Measurements from ENCODE around the gene NCOA4. TPM values are rescaled to one million over a fixed set of nuclear protein-coding genes. Genes with fewer than 3 reads are reported as not detected.

The NCOA4 gene
- total and polyA plus RNA-seq, 2 donors (not counting 3 experiments of a cell fraction or from before 2014, with no cell fraction given): 62.1 to 127 TPM

DNA sequence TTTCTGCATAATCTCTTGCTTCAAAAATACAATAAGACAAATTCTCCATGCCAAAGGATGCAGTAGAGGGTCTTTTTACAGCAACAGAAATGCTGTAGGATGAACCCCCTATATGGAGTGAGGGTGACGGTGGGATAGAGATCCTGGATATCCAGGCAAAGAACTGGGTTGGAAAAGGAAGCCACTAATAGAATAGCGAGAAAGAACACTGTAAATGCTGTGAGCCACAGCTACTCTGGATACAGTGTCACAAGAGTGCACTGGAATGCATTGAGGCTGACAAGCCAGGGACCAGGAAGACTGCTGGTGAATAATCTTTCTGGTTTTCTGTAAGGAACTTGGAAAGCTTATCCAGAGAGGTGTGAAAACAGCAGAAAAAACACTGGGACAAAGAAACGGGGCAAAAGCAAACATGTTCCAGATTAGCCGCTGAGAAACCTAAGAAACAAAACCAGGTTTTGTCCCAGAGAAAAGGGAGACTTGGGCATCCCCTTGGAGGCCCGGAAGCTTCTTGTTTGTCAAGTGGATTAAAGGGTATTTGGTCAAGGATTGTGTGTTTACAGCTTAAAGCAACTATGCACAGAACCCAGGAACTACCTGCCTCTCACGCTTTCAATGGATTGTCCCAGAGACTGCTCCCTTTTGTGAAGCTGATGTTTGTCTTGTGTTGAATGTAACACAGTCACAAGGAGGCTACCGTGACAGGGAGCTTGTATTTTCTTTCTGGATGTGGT, 21.8 kb upstream of the NCOA4 start:
- dilution Hi-C loops (cut with MboI; ENCODE audit: extremely low pct_ligation_motif_present, low sequenced_read_pairs) (no loop called here), intact Hi-C loops (cut with micrococcal nuclease) (no loop called here)
- Histone ChIP-seq H2AFZ (ENCODE audit: low read depth, low read length) (no peak overlapping the region), H4K20me1 (replicated peaks; ENCODE audit: control insufficient read depth, extremely low read depth, insufficient read depth, low read length) (no peaks in the 10 kb centered on the region), H3K9me3 (replicated peaks; ENCODE audit: control insufficient read depth, insufficient read depth, low read length) (no peaks in the 10 kb centered on the region), H3K4me3 (replicated peaks in 1 of 3; ENCODE audit: insufficient read depth in 1 of 3, low read depth in 1 of 3, low read length in 3 of 3) (no peak overlapping the region), H3K27me3 (ENCODE audit: control insufficient read depth in 2 of 2, insufficient read depth in 2 of 2, low read length in 2 of 2) (peaks cover 0 to 3% of the 10 kb centered on the region in 2 experiments), H3K79me2 (ENCODE audit: control insufficient read depth, insufficient read depth, low read length) (no peaks in the 10 kb centered on the region), H3K9me1 (replicated peaks; ENCODE audit: control insufficient read depth, extremely low read depth, insufficient read depth, low read length) (no peaks in the 10 kb centered on the region), H3K9ac (replicated peaks; ENCODE audit: extremely low read depth, insufficient read depth, low read length) (no peak overlapping the region), H3K36me3 (ENCODE audit: control insufficient read depth in 2 of 2, extremely low read depth in 1 of 2, insufficient read depth in 2 of 2, low read length in 2 of 2) (no peaks in the 10 kb centered on the region), H3K27ac (ENCODE audit: insufficient read depth, low read depth, low read length) (no peak overlapping the region), H3K4me1 (ENCODE audit: control insufficient read depth, extremely low read depth, insufficient read depth, low read length) (no peaks in the 10 kb centered on the region), H3K4me2 (ENCODE audit: insufficient read depth, low read length) (no peak overlapping the region)
- TF ChIP-seq EZH2 (IDR thresholded peaks at IDR 0.05; ENCODE audit: borderline replicate concordance, low read depth, low read length, severe bottlenecking) (no peak), FOS (IDR thresholded peaks at IDR 0.05; ENCODE audit: borderline replicate concordance, insufficient read depth, low read length) (no peak), GATA2 (IDR thresholded peaks at IDR 0.05; ENCODE audit: insufficient read depth, insufficient read length, low read depth, low read length) (no peak), POLR2AphosphoS5 (IDR thresholded peaks at IDR 0.05; ENCODE audit: insufficient read depth, low read depth, low read length) (no peak), POLR2A (IDR thresholded peaks at IDR 0.05; ENCODE audit: low read depth, low read length) (no peak), JUN (IDR thresholded peaks at IDR 0.05; ENCODE audit: borderline replicate concordance, insufficient read depth, insufficient read length, low read depth) (no peak), MYC (IDR thresholded peaks at IDR 0.05; ENCODE audit: low read depth, low read length) (no peak)
- TF ChIP-seq, protein P1, sequence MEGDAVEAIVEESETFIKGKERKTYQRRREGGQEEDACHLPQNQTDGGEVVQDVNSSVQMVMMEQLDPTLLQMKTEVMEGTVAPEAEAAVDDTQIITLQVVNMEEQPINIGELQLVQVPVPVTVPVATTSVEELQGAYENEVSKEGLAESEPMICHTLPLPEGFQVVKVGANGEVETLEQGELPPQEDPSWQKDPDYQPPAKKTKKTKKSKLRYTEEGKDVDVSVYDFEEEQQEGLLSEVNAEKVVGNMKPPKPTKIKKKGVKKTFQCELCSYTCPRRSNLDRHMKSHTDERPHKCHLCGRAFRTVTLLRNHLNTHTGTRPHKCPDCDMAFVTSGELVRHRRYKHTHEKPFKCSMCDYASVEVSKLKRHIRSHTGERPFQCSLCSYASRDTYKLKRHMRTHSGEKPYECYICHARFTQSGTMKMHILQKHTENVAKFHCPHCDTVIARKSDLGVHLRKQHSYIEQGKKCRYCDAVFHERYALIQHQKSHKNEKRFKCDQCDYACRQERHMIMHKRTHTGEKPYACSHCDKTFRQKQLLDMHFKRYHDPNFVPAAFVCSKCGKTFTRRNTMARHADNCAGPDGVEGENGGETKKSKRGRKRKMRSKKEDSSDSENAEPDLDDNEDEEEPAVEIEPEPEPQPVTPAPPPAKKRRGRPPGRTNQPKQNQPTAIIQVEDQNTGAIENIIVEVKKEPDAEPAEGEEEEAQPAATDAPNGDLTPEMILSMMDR (IDR thresholded peaks at IDR 0.05; ENCODE audit: extremely low read depth in 1 of 2, insufficient read depth in 1 of 2, low read depth in 1 of 2, low read length in 2 of 2): no peak
- TF ChIP-seq, protein P2, sequence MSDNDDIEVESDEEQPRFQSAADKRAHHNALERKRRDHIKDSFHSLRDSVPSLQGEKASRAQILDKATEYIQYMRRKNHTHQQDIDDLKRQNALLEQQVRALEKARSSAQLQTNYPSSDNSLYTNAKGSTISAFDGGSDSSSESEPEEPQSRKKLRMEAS (IDR thresholded peaks at IDR 0.05; ENCODE audit: insufficient read depth, insufficient read length): no peak
- BruUV-seq (replicated peaks): no TSS peak
- FAIRE-seq (no peak), DNase-seq (ENCODE audit: low read depth, low spot score) (no peak)
- CTCF ChIA-PET: no interaction called here
- POLR2A ChIA-PET: no interaction called here

Data from endothelial cell of umbilical vein (primary cell).